Left ventricle myocardium superior (tissue), 1 donor: ENCODE results near the gene GCSAML. TPM values are rescaled to one million over a fixed set of nuclear protein-coding genes. Genes with fewer than 3 reads are reported as not detected.
"Not testable (repeated sequence)": the region's sequence is repeated elsewhere in the genome, so short reads cannot be mapped to it uniquely, and the experiment has no call there.

Experiments used
- ATAC-seq: fragments of 200-7000 bp; cut with Tn5 transposase; one replicate; pipeline ENCODE4 v1.9.1; 2020; ENCODE audit warnings: mild to moderate bottlenecking, moderate library complexity
- DNase-seq: peaks from one replicate; pipeline ENCODE4 v3.0.0-alpha.2; 2020
- intact Hi-C: fragments of 100-400 bp; cut with micrococcal nuclease; formaldehyde crosslinking; loops from one replicate; pipeline ENCODE4 v1.11.0; 2022
- long read RNA-seq: library from polyadenylated mRNA; unstranded; transcript quantifications from one replicate; pipeline ENCODE4 v2.0.0, GENCODE V29; 2021
- total RNA-seq: library from RNA; stranded (reverse); fragmentation: NEBNext Ultra II Directional; extraction: Animal tissue kit (Norgen Biotek cat#: 25700); gene quantifications from one replicate; pipeline ENCODE4 v1.2.1, GENCODE V29; 2021
- donor health status: DM: no; HTN: yes; CAD: no; lungs with severe emphysema.

The GCSAML gene
- not detected for total RNA-seq
- long read RNA-seq, result 0 reads

DNA sequence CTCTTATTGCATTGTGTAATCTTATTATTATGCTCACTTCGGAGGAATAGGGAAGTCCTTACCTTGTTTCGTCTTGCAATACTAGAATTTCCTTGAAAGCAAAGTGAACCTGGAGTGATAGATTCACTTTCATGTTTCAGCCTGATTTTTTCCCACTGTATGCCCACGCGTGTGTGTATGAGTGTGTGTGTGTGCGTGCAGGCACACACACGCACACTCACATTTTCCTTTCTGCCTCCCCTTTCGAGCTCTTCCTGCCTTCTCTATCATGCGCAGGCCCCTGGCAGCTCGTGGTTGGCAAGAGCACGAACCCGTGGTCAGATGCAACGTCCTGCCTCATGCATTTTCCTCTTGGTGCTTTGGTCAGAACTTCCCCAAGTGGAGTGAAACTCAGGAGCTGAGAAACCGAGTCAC lies at the start of gene GCSAML:
Gene GCSAML (plus strand): TSS at position 366 of the 414 bp plus-strand sequence. CDS start 58 bp downstream, outside the sequence.
- DNase-seq (no peak), ATAC-seq (no peak)
- intact Hi-C loops, result no loop called here

DNA sequence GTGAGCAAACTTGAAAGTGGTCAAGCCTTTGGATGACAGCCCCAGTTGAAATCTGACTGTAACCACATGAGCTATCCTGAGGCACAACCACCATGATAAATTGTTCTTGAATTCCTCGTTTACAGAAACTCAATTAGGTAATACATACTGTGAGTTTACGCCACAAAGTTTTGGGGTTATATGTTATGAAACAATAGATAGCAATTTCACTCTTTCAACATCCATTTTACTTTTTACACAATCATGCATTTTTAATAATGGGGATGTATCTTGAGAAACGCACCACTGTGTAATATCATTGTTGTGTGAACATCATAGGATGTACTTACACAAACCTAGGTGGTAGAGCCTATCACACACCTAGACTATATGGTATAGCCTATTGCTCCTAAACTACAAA lies 48.1 kb upstream of the GCSAML start:
- ATAC-seq (no peak), DNase-seq (no peak)
- intact Hi-C loops, result no loop called here

GRCh38 chr1:247506831-247507230 lies 42.1 kb upstream of the GCSAML start:
- intact Hi-C loops, result no loop called here
- ATAC-seq (no peak), DNase-seq (no peak)

- ATAC-seq (no peak), DNase-seq (peak; percentile 30)
- intact Hi-C loops, result no loop called here
Measured at GRCh38 chr1:247517795-247518612, 30.9 kb upstream of the GCSAML start.

GRCh38 chr1:247518613-247518891 lies 30.4 kb upstream of the GCSAML start:
- intact Hi-C loops, result no loop called here
- no peak for ATAC-seq
- DNase-seq, result no peak

DNA sequence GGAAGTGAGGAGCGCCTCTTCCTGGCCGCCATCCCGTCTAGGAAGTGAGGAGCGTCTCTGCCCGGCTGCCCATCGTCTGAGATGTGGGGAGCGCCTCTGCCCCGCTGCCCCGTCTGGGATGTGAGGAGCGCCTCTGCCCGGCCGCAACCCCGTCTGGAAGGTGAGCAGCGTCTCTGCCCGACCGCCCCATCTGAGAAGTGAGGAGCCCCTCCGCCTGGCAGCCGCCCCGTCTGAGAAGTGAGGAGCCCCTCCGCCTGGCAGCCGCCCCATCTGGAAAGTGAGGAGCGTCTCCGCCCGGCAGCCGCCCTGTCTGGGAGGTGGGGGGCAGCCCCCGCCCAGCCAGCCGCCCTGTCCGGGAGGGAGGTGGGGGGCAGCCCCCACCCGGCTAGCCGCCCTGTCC lies 27.0 kb upstream of the GCSAML start:
- intact Hi-C loops, ATAC-seq: not testable (repeated sequence)

GRCh38 chr1:247528812-247529474 lies 20.0 kb upstream of the GCSAML start:
- no peak for ATAC-seq
- intact Hi-C loops, result no loop called here

More for the DNA sequence above, 27.0 kb upstream of the GCSAML start:
- not testable (repeated sequence) for DNase-seq

DNA sequence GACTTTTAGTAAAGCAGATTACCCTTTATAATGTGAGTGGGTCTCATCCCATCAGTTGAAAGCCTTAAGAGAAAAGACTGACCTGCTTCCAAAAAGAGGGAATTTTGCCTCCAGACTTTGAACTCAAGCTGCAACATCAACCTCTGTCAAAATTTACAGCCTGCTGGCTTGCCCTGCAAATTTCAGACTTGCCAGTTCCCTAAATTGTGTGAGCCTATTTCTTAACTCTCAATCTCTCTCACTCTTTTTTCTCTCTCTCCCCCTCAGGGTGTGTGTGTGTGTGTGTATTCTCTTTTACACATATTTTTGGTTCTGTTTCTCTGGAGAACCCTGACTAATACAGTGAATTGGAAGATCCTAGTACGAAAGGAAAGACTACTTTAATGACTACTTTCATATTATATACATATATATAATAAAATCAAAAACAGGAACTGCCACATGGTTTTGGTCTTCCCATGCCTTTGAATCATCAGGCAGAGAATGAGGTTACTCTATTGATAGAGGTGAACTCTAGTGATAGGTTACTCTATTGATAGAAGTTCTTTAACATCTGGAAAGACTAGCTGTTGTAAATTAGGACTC lies 19.1 kb upstream of the GCSAML start:
- intact Hi-C loops, result no loop called here
- ATAC-seq (no peak), DNase-seq (no peak)

More at GRCh38 chr1:247528812-247529474, 20.0 kb upstream of the GCSAML start:
- no peak for DNase-seq

- DNase-seq, result no peak
- intact Hi-C loops, result no loop called here
Measured at GRCh38 chr1:247530785-247531184, 18.1 kb upstream of the GCSAML start.

GRCh38 chr1:247531937-247532336 lies 17.0 kb upstream of the GCSAML start:
- intact Hi-C loops, result no loop called here
- ATAC-seq (no peak), DNase-seq (no peak)

More at GRCh38 chr1:247530785-247531184, 18.1 kb upstream of the GCSAML start:
- no peak for ATAC-seq

DNA sequence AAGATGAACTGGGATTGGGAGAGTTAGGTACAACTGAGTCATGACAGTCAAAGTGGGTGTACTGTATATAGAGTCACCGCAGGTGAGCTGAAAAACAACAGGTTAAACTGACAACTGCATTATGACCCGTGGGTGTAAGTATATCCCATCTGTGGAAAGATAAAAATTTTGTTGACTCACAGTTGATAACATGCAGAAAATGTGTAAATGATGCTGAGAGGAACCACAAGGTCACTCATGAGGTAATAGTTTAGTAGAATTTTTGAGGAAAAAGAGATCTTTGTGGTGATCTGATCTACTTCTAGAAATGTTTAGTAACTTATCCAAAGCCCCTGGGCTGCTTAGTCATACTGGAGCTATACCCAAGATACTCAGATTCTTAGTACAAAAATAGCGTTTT lies 13.5 kb upstream of the GCSAML start:
- intact Hi-C loops, result no loop called here
- no peak for ATAC-seq
- no peak for DNase-seq

DNA sequence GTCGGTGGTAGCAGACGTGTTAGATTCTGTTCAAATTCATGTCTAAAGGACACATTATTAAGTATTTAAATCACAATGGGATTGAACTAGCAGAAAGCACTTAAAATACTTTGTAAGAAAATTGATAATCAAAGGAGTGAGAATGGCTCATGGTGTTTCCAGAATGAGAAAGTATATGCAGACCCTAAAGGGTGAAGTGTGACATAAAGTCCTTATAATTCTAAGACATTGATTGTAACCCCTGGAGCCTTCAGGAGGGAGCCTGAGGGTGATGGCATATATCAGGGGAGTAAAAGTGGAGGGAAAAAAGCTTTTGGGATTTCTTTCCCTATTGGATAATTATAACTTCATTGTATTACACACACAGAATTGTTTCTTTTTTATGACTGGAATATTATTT lies 12.6 kb upstream of the GCSAML start, which contains the start of gene OR2C3:
Gene OR2C3 (minus strand): TSS at position 101 of the 400 bp plus-strand sequence. CDS start 3,929 bp downstream, outside the sequence.
- intact Hi-C loops, result no loop called here
- ATAC-seq (no peak), DNase-seq (no peak)

DNA sequence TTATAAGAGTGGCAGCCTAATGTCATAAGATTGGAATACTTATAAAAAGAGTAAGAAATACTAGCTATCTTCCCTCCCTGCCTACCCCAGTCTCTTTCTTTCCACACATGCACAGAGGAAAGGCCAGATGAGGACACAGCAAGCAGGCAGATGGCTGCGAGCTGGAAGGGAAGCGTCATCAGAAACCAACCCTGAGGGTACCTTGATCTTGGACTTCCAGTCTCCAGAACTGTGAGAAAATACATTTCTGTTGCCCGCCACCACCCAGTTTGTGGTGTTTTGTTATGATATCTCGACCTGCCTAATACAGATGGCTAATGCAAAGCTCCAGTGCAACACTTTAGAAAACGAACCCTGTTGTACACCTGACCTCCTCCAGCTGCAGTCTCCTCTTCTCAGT lies 10.4 kb upstream of the GCSAML start:
- ATAC-seq (no peak), DNase-seq (no peak)
- intact Hi-C loops, result no loop called here

DNA sequence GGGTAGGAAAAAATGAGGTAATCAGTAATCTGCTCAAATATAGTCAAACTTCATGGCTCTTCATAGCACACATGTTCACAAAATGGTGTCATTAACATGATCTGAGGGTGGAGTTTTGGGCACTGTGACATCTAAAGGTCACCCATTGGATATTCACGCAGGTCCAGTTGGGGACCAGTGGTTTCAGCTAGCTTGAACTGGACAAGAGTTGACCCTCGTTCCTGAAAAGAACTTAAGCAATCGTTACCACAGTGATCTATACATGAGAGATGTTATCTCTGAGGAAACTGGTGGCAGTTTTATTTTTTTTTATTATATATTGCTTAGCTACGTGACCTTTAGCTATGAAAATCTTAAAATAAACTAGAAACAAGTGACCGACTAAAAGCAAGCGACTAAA lies 9.7 kb upstream of the GCSAML start:
- DNase-seq (no peak), ATAC-seq (no peak)
- intact Hi-C loops, result no loop called here

- ATAC-seq (no peak), DNase-seq (no peak)
- intact Hi-C loops, result no loop called here
Measured at GRCh38 chr1:247540581-247540980, 8.4 kb upstream of the GCSAML start.

DNA sequence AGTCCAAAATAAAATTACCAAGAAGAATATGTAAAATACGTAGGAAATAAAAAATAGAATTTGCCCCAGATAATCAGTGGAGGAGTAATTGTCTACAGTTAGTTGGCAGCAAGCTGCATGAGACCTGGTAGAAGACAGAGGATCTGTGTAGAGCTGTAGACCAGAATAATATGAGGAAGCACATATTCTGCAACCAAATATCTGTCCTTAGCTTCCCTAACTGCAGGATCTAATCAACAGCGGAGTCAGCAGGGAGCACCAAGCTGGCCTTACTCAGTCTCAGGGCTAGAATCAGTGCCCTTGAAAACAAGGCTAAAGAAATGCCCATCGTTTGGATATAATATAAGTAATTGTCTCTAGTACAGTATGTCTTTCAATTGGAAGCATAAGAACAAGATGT lies 6.1 kb upstream of the GCSAML start:
- ATAC-seq (no peak), DNase-seq (no peak)
- intact Hi-C loops, result no loop called here

DNA sequence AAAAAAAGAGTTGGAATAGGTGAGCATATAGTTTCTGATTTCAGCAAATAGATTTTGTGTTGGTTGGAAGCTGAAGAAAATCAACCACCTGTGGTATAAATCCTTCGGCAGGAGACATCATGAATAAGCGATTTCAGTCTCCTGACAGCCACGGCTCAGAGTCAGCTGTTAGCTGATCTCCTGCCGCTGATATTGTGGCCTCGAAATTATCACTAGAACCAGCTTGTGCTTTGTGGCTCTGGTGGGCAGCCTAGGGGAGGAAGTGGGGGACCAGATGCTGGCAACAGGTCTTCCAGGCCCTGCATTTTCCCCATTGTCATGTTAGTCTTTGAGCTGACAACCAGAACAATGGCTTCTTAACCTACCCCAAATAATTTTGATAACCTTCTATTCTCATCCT lies 842 bp upstream of the GCSAML start:
- intact Hi-C loops, result no loop called here
- ATAC-seq (no peak), DNase-seq (no peak)

DNA sequence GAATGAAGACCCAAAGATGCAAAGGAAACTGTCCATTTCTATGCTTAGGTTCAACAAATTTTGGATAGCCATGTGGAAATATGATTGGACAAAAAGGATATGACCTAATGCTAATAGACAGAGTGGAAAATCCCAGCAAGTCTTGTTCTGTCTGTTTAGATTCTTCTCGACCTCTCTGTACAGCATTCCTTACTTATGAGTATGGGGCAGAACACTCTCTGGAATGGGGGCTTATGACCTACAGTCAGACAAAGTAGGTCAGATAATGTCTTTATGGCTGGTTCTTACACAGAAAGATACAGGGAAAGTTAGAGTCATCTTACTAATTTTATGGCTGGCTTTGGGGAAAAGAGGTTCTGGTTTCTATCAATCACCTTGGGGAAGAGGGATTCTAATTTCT lies 2.8 kb downstream of the GCSAML start:
- DNase-seq, result no peak
- intact Hi-C loops, result no loop called here
- no peak for ATAC-seq

DNA sequence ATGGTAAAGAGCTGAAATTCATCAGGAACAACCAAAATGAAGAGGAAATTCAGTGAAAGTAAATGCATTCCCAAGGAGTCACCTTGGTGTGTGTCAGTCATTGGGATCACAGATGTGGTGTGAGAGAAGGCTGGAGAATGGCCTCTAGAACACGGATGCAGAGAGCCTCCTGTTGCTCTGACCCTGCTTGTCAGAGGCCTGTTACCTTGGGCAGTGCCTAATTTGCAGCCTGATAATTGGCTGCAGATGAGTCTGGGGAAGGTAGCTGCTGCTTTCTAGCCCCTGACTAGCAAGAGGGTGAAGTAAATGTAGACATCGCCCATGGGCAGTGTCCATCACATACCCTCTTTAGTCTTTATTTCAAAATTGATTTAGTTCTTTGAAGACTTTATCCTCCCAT lies 3.3 kb downstream of the GCSAML start:
- intact Hi-C loops, result no loop called here
- ATAC-seq (no peak), DNase-seq (no peak)

GRCh38 chr1:247557926-247558674 lies 9.2 kb downstream of the GCSAML start:
- ATAC-seq (no peak), DNase-seq (no peak)
- intact Hi-C loops, result no loop called here
